ENCODE measurements around the gene SPRED3.

GRCh38 chr19:38359242-38360021, 29.1 kb upstream of the SPRED3 start:
- TF ChIP-seq CTCF (IDR thresholded peaks at IDR 0.05; ENCODE audit: poor library complexity) (no peak), EZH2 (IDR thresholded peaks at IDR 0.05; ENCODE audit: borderline replicate concordance) (no peak), EZH2phosphoT487 (IDR thresholded peaks at IDR 0.05; ENCODE audit: low read depth, severe bottlenecking, unreplicated experiment) (no peak)

All from hepatocyte (in vitro differentiated cells).